GM18868 (cell line): ENCODE data around the gene BTBD3.

Experiments
- ATAC-seq: cut with Tn5 transposase; IDR thresholded peaks from one replicate; pipeline ENCODE4 v1.9.1; 2021; ENCODE audit warnings: mild to moderate bottlenecking, moderate library complexity; ENCODE audit not compliant: unreplicated experiment

BTBD3 gene

DNA sequence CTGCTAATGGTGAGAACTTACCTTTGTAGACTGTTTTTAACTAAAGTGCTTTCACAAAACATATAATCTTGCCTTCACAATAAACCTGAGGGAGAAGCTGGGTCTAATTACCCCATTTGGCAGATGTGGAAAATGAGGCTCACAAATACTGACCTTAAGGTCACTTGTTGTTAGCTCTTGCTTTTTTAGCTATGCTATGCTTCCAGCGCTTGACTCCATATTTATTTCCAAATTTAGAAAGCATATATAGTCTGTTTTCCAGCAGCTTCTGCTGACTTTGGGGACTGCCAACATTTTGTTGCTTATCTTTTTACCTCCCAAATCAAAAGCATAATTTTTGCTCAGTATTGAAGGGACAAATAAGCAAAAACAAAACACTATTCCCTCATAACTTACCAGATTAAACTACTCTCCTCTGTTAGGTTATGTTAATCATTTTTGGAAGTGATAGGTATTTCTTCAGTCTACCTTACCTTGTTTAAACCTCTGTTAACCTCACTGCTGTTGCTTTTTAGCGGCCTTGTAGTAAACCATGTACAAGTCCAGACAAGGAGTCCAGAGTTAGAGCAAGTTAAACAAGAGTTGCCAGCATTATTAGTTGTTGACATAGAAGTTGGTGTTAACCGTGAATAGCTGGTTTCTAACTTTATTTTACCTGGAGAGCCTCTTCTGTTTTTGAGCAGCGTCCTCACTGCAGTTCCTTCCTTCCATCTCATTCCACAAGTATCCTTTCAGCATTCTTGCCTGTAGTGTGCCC, 4.9 kb upstream of the BTBD3 start:
- ATAC-seq = no peak

GRCh38 chr20:11918391-11918845, 725 bp downstream of the BTBD3 start:
- no peak for ATAC-seq

- no peak for ATAC-seq
Measured at GRCh38 chr20:11918981-11919380, 1.3 kb downstream of the BTBD3 start.

- no peak for ATAC-seq
Measured at GRCh38 chr20:11919581-11919980, 1.9 kb downstream of the BTBD3 start.

- ATAC-seq = no peak
Measured at GRCh38 chr20:11920083-11920482, 2.4 kb downstream of the BTBD3 start.

DNA sequence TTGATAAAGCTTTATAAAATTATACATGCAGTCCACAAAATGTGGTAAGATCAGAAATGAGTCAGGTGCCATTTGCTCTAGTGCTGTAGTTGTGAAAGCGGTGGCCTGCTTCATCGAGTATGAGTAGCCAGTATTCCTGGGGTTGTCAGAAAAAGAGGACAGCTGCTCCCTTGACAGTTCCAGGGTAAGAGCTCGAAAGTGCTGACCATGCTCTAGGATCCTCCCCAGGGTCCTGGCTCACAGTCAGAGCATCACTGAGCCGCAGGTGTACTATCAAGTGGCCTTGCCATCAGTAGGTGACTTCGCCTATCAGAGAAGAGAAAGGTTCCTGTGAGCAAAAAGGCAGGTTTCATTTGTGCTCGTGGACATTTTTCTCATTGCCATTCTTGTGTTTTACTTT, 3.6 kb downstream of the BTBD3 start:
- no peak for ATAC-seq

GRCh38 chr20:11922561-11922960, 4.9 kb downstream of the BTBD3 start:
- ATAC-seq = no peak

GRCh38 chr20:11924923-11925322, 7.2 kb downstream of the BTBD3 start:
- ATAC-seq = no peak

GRCh38 chr20:11926292-11926998, 8.8 kb downstream of the BTBD3 start:
- ATAC-seq = no peak

- no peak for ATAC-seq
Measured at GRCh38 chr20:11929947-11930346, 12.3 kb downstream of the BTBD3 start.

DNA sequence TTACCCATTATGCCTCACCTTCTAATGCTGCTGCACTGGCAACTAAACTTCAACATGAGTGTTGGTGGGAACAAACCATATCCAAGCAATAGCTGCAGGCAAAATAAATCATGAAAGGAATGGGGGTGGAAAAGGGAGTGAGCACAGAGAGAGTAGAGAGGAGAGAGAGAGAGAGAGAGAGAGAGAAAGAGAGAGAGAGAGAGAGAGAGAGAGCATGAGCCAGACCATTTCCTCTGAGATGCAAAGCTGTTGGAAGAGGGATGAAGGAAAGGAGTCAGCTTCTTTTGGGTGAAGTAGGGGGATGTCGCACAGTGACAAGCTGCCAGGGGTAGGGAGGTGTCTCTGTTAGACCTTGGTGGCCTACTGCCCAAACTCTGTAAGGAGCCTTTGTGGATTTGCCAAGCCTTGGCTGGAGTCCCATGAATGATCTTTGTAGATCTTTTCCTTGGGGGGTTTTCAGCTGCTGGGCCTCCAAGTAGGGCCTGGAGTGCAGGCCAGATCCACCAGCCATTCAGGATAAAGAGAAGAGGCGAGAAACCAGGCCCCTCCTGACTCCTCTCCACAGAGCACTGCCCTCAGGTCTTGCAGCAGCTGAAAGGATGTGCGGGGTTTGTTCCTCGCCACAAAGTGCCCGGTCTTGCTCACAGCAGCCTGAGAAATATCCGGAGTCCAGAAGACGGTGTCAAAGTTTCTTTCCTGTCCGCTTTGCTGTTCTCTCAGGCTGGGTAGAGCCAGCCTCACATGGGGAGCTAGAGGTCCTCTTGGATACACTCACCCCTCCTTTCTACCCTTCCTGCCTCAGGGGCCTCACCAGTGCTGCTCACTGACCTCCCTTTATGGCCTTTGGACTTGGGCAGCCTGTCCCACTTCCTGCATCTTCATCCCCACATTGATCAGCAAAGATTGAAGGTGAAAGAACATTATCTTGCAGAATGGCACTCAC, 17.8 kb downstream of the BTBD3 start:
- no peak for ATAC-seq

DNA sequence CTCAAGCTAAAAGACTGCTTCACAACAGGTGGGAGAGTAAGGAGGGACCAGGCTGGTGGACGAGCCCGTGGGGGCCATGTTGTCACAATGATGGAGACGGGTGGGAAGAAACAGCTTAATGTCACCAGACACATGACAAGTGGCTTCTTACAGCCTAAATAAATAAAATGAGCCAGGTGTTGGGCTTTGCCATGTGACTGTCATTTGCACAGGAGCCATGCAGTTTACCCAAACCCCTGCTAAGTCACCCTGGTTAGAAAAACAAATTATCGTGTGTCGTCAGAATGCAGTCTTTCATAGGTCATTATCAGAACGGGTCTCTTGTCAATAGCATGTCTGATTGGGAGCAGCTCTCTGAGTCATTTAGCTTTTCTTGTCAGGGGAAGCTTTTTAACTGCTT, 18.5 kb downstream of the BTBD3 start:
- no peak for ATAC-seq

DNA sequence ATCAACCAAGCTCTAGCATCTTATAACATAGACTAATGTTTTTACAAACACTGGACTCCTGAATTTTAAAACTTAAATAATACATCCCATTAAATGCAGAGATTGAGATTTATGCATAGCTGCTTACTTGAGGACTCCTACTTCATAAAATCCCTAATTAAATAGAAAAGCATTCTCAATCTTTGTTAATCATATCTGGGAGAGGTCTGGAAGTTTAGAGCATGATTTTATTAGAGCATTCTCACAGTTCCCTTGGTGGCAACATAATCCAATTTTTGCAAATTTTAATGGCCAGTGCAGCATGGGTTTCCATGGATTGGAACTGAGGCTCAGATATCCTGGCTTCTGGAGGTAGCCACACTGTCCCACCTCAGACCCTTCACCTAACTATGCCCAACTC, 19.5 kb downstream of the BTBD3 start:
- ATAC-seq = no peak

- no peak for ATAC-seq
Measured at GRCh38 chr20:11941593-11942246, 24.0 kb downstream of the BTBD3 start.

DNA sequence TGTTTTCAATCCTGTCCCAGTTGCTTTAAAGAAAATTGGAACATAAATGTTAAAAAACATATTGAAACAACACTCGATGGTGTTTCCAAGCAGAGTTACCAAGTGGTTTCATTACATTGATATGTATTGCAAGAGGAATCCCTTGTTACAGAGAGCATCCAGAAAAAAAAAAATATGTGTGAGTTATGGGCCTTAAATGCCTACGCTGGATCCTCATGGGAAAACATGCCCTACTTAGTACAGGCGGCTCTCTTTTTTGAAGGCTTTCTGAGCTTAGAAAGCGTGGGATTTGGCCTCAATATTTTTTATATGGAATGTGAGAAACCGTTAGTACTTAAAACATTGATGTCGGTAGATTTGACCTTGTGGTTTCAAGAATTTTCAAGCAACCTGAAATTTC, 26.1 kb downstream of the BTBD3 start:
- no peak for ATAC-seq

GRCh38 chr20:11948806-11949205, 31.1 kb downstream of the BTBD3 start:
- no peak for ATAC-seq

DNA sequence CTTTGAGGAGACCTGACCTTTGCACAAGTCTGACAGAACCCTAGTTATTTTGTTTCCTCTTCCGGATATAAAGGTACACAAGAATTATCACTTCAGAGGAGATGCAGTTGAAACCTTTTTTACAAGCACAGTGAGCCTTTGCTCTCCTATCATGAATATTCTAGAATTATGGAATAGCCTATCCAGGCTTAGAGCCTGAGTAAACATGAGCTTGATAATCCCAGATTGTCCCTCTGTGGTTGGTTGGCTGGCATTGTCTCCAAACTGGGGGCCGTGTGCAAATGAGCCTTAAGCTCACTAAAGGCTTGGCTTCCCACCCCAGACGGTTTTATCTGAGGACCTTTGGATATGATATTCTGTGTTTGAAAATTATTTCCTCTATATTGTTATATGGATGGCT, 32.0 kb downstream of the BTBD3 start:
- ATAC-seq = no peak

GRCh38 chr20:11951696-11952095, 34.0 kb downstream of the BTBD3 start:
- ATAC-seq = no peak

DNA sequence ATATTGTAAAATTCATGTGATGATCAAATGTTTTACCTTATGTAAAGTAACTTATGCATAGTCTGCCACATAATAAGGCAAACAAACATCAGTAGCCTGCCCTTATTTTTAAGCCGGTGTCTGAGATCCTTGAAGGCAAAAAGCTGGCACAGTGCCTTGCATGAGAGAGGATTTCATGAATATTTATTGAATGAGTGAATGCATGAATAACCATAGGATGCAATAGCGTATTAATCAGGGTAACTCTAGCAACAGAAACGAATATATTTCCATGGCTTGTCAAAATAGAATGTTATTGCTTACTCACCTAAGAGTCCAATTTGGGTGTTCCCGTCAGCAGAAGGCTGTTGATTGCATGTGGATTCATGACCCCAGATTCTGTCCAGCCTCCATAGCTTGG, 34.9 kb downstream of the BTBD3 start:
- ATAC-seq = no peak

- no peak for ATAC-seq
Measured at GRCh38 chr20:11957911-11958310, 40.2 kb downstream of the BTBD3 start.

GRCh38 chr20:11958855-11959254, 41.2 kb downstream of the BTBD3 start:
- no peak for ATAC-seq
